Activated CD8-positive, alpha-beta memory T cell treated with anti-CD3 and anti-CD28 coated beads, Interleukin-2, amount 50 U/mL, for 48 hours (primary cell): ENCODE measurements around the gene ZNF891.

ENCODE experiments used
- DNase-seq: peaks from one replicate; pipeline ENCODE4 v3.0.0-alpha.2; 2020

The ZNF891 gene

DNA sequence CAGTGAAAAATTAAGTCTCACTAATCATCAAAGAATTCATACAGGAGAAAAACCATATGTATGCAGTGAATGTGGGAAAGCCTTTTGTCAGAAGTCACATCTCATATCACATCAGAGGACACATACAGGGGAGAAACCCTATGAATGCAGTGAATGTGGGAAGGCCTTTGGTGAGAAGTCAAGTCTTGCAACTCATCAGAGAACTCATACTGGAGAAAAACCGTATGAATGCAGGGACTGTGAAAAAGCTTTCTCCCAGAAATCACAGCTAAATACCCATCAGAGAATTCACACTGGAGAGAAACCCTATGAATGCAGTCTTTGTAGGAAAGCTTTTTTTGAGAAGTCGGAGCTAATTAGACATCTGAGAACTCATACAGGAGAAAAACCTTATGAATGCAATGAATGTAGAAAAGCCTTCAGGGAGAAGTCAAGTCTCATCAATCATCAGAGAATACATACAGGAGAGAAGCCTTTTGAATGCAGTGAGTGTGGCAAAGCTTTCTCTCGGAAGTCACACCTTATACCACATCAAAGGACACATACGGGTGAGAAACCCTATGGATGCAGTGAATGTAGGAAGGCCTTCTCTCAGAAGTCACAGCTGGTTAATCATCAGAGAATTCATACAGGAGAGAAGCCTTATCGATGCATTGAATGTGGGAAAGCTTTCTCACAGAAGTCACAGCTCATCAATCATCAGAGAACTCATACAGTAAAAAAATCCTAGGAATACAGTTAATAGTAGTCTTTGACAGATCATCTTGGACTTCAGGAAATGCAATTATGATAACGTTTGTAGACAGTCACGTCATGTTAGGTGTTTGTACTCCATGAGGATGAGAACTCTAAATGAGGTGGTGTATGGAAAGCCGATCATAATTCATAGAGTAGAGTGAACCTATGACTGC is 71.6 kb downstream of the ZNF891 start:
- DNase-seq = no peak

- no peak for DNase-seq
These were observed 72.6 kb downstream of the ZNF891 start for GRCh38 chr12:133057446-133057845.
